Fibroblast of skin of left quadriceps (primary cell): ENCODE data around the gene RHBDL2.
A peak's percentile ranks its signal among the peaks of the same experiment; 100 is the strongest.
"Not testable (repeated sequence)": the region's sequence is repeated elsewhere in the genome, so short reads cannot be mapped to it uniquely, and the experiment has no call there.

Source experiments
- DNase-seq, 2 experiments: peaks; one replicate each; pipeline ENCODE4 v3.0.0-alpha.2; 2013; ENCODE audit warnings: low read depth in 2 of 2

RHBDL2 gene

DNA sequence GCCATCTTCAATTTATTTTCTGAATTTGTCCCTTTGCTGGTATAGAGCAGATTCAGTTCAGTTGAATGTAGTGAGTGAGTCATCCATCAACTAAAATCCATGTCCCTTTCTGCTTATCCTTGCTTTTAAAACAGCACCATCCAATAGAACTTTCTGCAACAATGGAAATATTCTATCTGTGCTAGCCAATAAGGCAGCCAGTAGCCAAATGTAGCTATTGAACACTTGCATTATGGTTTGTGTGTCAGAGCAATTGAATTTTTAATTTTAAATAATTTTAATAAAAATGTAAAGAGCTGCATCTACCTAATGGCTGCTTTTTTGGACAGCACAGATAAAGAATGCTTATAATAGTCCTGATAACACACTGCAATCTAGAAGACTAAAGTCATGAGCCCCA, 60.1 kb downstream of the RHBDL2 start, which contains the start of gene GJA9:
GJA9 (minus strand) TSS at position 101 of the 400 bp plus-strand sequence. CDS start 5,489 bp downstream, outside the sequence.
- DNase-seq, result no peak

DNA sequence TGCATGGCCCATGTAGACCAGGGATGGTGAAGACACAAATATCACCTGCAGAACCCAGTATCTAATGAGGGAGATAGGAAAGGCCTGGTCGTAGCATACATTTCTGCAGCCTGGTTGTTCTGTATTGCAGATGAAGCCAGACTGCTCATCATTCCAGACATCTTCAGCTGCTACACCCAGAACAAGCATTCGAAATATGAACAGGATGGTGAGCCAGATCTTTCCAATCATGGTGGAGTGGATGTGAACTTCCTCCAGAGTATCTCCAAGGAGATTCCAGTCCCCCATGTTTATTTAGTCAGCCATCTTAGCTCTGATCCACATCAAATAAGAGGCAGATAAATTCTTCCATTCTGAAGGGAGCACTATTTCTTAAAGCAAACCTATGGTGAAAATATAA, 65.8 kb downstream of the RHBDL2 start:
- no peak for DNase-seq

DNA sequence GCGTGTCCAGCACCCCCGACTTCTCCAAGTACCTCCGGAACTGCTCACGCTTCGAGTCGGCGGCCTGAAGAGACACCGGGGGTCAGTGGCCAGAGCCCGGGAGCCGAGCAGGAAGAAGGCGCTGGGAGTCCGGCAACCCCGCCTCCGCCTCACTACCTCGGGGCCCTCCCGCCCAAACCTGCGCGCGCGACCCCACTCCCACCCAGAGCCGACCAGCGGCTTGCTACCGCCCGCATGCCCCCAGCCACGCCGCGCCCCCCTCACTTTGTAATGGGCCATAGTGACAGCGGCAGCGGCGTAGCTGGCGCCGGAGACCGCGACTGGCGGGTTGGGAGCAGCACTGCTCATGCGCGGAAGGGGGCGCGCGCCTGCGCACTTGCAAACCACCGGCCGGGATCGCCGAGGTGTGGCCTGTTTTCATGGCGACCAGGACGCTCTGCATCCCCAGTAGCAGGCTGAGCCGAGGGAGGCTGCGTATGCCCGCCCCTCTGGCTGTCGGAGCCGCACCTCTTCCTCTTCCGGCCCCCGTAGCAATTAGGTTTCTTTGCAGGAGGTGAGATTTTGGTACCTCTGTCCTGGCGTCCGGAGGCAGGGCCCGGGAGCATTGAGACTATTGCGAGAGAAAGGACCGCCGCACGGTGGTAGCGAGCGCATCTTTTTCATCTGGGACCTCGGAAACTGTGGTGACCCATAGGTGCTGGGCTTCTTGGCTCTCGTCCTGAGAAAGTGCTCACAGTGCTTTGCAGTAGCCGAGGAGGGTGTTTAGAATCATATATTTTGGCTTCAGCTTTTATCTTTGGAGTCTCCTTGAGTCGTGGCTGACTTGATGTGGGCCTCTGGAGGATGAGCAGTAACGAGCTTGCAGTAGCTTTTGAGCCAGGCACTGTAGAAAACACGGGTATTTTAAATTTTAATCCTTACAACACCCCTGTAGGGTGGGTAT, 68.3 kb downstream of the RHBDL2 start, which contains the start of gene MYCBP:
MYCBP (minus strand) TSS at position 322 of the 943 bp plus-strand sequence; CDS start at position 279, 43 bp downstream.
- peak; percentile 84 to 85 for DNase-seq

DNA sequence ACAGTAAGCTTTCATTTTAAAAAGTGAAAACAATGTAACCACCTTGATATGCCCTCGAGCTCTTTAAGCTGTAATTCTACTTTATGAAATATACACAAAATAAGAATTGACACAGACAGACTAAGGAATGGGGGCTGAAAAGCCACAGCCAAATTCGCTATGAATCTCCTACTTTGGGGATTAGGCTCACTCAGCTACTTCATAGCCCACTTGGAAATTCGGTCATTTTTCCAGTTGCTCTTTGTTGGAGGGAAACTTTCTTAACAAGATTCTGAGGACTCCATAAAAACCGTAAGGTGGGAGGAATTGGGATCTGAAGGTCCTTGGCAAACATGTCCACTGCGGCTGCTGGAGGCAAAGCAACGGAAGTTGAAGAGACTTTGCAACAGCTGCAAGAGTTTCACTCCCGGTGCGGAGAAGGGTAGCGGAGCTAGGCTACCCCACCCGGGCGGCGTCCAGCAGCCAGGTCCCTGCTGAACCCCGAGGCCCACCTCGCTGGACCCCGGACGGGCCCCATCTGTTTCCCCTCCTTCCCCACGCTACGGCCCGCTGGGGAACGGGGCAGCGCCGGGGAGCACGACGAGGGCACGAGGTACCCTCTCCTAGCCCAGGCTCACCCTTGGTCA, 69.1 kb downstream of the RHBDL2 start:
- DNase-seq, result no peak

DNA sequence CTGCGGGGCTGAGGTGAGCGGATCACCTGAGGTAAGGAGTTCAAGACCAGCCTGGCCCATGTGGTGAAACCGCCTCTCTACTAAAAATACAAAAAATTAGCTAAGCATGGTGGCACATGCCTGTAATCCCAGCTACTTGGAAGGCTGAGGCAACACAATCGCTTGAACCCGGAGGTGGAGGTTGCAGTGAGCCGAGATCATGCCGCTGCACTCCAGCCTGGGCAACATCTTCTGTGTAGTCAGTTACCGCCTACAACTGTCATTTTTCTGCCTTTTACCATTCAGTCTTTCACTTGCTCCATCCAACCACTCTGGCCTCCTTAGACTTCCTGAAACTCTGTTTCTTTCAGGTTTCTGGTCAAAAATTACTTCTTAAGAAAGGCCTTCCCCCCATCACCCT, 70.6 kb downstream of the RHBDL2 start:
- no peak for DNase-seq

DNA sequence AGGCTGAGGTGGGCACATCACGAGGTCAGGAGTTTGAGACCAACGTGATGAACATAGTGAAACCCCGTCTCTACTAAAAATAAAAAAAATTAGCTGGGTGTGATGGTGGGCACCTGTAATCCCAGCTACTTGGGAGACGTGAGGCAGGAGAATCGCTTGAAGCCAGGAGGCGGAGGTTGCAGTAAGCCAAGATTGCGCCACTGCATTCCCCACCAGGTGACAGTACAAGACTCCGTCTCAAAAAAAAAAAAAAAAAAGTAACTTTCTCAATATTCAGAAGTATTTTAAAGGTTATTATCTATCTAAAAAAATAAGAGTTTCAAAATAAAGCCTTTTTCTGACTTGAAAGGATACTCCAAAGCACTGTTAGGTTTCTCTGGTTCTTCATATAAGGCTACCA, 74.4 kb downstream of the RHBDL2 start:
- no peak for DNase-seq

DNA sequence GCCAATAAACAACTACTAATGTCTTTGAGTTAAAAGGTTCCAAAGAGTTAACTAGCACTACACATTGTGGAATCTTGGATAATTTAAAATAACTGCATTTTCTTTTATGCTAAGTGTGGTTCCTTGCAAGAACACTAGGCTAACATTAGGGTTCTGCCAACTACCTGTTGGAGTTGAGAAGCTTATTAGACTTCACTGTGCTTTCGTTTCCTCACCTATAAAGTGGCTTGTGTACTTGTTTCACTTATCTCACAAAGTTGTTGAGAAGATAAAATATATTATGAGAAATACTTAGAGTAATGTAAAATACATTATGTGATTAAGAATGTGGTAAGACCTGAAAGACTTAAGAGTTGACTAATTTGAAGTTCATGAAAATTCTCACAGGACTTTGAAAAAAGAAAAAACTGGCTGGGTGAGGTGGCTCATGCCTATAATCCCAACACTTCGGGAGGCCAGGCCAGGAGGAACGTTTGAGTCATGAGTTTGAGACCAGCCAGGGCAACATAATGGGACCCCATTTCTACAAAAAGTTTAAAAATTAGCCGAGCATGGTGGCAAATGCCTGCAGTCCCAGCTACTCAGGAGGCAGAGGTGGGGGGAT, 76.4 kb downstream of the RHBDL2 start:
- DNase-seq, result no peak

DNA sequence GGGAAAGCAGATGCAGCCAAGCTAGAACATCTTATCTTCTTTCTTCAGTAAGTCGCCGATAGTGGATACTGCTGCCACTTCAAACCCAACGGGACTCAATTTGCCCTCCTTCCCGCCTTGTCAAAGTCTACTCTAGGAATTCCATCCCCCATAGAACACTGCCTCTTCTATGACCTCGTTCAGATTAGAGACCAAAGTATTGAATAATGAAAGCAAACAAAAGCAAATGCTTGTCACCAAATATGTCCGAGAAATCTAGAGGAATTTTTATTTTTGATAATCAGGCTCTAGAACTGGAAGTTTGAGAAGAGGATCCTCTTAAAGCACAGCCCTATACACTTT, 81.2 kb downstream of the RHBDL2 start:
- no peak for DNase-seq

DNA sequence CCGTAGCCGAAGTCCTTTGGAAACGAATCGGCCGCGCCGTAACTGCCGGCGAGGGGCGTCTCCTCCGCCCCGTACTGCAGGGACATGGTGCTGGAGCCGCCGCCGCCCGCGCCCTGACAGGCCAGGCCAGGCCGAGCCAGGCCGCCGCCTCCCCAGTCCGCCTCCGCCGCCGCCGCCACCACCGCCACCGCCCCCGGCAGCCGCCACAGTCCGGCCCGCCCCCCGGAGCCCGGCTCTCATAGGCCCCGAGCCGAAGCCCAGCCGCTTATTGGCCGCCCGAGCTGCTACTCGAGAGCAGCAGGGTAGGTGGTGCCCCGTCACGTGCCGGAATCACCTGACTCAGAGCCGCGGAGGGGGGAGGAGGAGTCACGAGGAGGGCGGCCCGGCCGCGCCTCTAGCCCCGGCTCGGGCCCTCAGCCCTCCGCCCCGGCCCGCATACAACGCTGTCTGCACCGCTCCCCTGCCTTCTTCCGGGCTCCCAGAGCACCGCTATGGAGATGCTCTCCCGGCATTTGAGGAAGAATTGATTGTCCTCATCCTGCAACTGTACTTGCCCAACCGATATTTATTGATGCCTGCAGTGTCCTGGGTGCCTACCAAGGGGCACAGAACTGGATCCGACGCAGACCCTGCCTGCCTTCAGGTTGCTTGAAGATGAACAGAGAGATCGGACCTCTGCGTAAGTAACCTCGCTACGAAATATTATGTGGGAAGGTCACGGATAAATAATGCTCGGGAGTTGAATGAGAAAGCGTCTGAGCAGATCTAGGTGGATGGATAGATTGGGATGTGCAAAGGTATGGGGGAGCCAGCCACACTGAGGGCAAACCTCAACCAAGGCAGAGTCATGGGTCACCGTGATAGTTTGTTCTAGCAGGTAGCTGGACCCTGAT, 81.8 kb downstream of the RHBDL2 start, which contains the start of gene RRAGC:
RRAGC (minus strand) TSS at position 212 of the 893 bp plus-strand sequence; CDS start at position 86, 126 bp downstream.
- DNase-seq, result peak; percentile 96

DNA sequence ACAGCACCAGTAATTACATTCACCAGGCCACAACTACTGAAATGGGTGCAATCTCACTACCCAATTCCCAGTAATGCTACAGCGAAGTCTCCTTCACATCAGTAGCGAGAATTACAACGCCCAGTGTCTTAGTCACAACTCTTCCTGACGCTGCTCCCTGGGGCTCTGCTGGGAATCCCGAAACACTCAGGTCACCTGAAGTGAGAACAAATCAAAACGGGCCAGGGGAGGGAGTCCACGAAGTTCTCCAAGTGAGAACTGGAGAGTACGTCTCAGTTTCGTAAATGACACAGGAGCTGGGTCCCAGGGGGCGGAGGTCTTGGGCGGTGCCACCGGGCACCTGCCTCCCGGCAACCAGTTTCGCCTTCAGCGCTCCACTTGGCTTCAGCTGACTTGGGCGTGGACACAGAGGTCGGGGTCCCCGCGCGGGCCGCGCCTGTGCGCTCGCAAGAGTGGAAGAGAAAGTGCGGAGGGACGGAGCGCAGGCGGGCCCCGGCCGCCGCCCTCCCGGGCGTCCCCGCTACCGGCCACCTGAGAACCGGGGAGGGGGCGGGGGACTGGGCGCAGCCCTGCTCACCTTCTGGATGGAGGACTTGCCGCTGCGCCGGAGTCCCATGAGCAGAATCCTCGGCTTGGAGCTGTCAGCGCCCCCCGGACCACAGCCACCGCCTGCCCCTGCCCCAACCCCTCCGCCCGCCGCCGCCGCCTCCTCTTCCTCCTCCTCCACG, 82.6 kb downstream of the RHBDL2 start:
- no peak for DNase-seq

DNA sequence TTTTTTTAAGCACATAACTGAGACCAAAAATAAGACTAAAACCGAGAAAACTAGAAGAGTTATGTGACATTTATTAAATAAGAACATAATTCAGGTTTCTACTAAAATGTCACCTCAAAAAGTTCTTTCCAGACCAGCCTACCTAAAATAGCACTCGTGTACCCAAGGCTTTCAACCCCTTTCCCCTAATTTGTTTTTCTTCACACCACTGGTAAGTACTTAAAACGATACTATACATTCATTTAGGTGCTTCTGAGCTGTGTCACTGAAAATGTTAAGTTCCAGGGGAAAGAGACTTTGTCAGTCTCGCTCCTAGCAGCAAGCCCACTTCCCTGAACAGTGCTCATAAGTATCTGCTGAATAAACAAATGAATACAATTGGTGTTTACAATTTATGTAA, 88.8 kb downstream of the RHBDL2 start:
- no peak for DNase-seq

DNA sequence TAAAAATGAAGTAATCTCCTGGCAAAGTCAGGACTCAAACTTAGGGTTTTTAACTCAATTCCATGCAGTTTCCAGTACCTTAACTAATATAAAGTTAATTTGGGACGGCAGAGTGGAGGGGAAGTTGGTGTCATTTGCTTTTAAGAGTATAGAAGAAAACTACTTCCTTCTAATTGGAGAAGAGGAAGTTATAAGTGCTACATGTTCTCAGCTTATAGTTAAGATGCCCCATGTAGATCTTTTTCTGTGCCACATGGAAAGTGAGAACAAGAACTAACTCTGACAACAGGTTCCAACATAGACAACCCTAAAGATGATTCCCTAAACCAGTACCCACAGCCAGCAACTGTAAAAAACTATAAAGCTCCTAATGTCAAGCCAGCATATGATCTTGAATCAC, 93.6 kb downstream of the RHBDL2 start:
- no peak for DNase-seq

DNA sequence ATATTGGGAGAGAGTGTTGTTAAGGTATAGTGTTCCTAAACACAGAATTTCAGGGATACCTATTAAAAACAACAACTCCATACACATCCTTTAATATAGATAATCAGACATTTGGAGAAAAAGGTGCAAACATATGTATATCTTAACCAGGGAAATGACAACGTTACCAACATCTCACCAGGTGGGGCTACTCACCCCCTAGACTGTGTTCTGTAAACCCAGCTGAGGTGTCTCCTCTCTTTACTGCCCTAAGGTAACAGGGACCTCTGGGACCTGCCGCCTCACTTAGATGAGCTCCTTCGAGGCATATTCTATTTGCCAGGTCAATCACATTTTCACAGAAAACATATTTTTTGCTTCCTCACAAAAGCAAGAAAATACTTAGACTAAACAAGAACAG, 95.4 kb downstream of the RHBDL2 start:
- no peak for DNase-seq

DNA sequence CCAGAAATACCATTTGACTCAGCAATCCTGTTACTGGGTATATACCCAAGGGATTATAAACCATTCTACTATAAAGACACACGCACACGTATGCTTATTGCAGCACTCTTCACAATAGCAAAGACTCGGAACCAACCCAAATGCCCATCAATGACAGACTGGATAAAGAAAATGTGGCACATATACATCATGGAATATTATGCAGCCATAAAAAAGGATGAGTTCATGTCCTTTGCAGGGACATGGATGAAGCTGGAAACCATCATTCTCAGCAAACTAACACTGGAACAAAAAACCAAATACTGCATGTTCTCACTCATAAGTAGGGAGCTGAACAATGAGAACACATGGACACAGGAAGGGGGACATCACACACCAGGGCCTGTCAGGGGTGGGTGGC, 96.5 kb downstream of the RHBDL2 start:
- DNase-seq, result not testable (repeated sequence)

DNA sequence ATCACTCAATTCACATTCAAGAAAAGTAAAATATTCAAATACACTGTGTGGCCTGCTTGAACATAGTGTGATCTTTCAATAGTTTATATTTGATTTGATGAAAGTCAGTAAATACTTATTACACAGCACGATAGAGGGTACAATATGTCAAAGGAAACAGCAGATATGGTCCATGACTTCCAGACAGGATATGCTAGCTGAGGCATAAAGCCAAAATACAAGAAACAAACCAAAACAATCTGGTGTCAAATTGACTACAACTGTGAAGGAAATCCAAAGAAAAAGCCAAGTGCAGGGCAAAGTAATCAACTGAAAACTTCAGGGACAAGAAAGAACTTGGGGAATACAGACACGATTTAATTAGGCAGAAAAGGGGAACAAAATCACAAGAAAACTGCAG, 101.3 kb downstream of the RHBDL2 start:
- DNase-seq, result no peak

DNA sequence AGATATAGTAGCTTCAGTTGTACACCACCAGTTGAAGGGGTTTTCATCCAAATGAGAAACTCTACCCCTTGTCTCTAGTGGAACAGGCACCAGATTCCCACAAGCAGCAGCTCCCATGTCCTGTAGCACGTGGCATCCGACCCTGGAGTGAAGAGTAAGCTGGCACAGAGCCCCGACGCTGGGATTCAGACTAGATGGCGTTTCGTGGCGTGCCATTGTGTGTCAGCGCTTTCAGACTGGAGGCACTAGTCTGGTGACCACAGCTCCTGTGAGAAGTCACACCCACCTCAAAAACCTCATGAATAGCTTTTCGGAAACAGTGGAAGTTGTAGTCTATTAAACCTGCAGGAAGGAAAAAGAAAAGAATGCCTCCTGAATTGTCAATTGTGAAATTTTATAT, 102.3 kb downstream of the RHBDL2 start:
- no peak for DNase-seq

DNA sequence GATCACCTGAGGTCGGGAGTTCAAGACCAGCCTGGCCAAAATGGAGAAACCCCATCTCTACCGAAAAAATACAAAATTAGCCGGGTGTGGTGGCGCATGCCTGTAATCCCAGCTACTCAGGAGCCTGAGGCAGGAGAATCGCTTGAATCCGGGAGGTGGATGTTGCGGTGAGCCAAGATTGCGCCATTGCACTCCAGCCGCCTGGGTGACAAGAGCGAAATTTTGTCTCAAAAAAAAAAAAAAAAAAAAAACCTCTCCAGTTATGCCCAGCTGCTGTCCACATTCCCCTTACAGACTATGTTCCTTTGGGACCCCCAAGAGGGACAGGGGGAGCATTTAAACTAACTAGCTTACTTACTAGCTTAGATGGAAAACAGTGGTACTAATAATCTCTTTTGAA, 105.3 kb downstream of the RHBDL2 start:
- not testable (repeated sequence) for DNase-seq
